ENCODE measurements around the gene PVALEF.
A peak's percentile ranks its signal among the peaks of the same experiment; 100 is the strongest.

PVALEF gene

DNA sequence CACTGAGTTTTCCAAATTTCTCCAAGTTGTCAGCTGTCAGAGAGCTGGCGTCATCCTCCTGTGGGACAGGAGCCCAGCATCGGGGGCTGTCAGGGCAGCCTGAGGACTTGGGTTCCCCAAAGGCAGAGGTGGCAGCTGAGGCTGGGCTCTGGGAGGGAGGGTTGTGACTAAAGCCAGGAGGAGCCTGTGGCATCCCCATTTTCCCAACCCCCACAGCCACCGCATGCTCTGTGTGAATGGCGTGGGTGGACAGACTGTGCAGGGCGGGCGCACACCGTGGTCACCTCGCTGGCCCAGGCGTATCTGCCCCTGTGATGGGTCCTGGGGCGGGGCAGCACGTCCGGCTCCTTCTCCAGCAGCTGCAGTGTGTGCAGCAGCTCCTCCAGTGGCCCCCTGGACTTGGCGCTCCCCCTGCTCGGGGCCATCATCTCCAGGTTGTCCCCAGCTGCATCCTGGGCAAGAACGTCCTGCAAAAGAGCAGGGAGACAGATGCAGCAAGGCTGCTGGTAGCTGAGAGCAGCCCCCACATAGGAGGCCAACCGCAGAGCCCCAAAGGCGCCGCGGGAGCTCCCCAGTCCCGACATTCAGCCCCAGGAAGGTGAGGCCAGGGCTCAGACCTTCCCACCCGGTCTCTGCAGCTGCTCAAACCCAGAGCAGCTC lies 32.7 kb downstream of the PVALEF start:
- Histone ChIP-seq H3K4me3 (ENCODE audit: low read depth, low read length) (no peak overlapping the region), H3K27me3 (ENCODE audit: insufficient read depth, low read depth, severe bottlenecking) (no peaks in the 10 kb centered on the region), H3K9me3 (ENCODE audit: severe bottlenecking) (no peaks in the 10 kb centered on the region), H3K27ac (peak overlapping the region; percentile 35), H3K36me3 (peaks cover 95% of the 10 kb centered on the region)
- TF ChIP-seq, protein P1, sequence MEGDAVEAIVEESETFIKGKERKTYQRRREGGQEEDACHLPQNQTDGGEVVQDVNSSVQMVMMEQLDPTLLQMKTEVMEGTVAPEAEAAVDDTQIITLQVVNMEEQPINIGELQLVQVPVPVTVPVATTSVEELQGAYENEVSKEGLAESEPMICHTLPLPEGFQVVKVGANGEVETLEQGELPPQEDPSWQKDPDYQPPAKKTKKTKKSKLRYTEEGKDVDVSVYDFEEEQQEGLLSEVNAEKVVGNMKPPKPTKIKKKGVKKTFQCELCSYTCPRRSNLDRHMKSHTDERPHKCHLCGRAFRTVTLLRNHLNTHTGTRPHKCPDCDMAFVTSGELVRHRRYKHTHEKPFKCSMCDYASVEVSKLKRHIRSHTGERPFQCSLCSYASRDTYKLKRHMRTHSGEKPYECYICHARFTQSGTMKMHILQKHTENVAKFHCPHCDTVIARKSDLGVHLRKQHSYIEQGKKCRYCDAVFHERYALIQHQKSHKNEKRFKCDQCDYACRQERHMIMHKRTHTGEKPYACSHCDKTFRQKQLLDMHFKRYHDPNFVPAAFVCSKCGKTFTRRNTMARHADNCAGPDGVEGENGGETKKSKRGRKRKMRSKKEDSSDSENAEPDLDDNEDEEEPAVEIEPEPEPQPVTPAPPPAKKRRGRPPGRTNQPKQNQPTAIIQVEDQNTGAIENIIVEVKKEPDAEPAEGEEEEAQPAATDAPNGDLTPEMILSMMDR (IDR thresholded peaks at IDR 0.05; ENCODE audit: low read depth, low read length) = no peak
- no peak for DNase-seq

DNA sequence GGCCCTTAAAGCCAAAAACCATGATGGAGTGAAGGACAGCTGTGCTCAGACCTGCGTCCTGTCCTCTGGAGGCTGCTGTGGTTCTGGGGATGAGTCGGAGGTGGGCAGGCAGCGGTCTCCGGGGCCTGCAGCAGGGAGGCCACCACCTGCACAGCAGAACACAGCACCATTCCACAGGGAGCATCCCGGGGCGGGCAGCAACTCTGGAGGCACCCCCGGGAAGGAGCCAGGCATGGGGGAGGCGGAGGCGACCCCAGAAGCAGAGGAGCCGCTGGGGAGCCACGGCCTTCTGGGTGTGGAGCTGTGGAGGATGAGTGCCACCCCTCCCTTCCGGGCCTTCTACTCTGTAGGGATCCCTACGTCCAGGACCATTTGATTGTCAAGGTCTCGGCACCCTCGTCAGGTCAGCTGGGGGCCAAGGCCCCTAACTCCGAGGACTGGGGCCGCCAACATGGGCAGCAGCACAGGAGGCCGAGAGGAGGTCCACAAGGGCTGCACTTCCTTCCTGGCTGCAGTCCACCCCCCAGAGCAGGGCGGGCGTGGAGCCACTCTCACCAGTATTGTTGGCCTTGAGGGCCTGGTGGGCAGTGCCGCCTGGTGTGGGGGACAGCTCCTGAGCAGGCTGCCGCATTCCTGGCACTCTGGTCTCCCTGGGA lies 33.6 kb downstream of the PVALEF start:
- H3K27ac ChIP-seq = peak overlapping the region; percentile 35
- TF ChIP-seq, protein P1 (IDR thresholded peaks at IDR 0.05; ENCODE audit: low read depth, low read length) = no peak
- no peak overlapping the region for H3K4me3 ChIP-seq (ENCODE audit: low read depth, low read length)
- peaks cover 95% of the 10 kb centered on the region for H3K36me3 ChIP-seq
- H3K27me3 ChIP-seq (ENCODE audit: insufficient read depth, low read depth, severe bottlenecking) = no peaks in the 10 kb centered on the region
- DNase-seq = no peak
- no peaks in the 10 kb centered on the region for H3K9me3 ChIP-seq (ENCODE audit: severe bottlenecking)

DNA sequence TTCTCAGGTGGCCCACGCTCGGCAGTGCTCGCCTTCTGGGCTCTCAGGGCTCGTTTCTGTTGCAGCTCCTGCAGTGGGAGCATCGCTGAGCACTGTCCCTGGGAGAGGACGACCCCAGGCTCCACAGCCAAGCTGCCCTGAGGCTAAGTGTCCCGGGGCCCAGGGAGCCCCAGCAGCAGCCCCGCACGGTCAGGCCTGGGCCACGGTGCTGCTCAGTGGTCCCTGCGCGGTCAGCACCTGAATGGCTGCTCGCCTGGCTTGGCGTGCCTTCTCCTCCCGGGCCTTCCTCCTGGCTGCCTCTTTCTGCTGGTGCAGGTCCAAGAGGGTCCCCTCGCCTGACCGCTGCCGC lies 34.1 kb downstream of the PVALEF start:
- Histone ChIP-seq H3K27ac (no peak overlapping the region), H3K9me3 (ENCODE audit: severe bottlenecking) (no peaks in the 10 kb centered on the region), H3K36me3 (peaks cover 96% of the 10 kb centered on the region), H3K27me3 (ENCODE audit: insufficient read depth, low read depth, severe bottlenecking) (no peaks in the 10 kb centered on the region), H3K4me3 (ENCODE audit: low read depth, low read length) (no peak overlapping the region)
- TF ChIP-seq, protein P1 (IDR thresholded peaks at IDR 0.05; ENCODE audit: low read depth, low read length) = no peak
- DNase-seq = no peak

DNA sequence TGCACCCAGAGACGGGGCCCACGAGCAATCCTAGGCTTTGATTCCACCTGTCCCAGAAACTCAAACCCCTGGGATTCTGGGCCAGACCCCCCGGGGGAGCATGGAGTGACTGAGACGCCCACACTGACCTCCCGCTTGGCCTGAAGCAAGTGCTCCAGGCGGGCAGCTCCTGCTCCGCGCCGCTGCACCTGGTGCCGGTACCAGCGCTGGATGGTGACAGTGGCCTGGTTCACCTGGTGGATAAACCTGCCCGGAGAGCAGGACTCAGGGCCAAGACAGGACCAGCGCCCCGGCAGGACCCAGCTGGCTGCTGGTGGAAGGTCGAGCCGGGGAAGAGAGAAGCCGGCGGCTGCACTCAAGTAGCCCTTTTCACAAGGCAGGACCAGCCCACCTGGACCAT lies 34.9 kb downstream of the PVALEF start:
- H3K27ac ChIP-seq = peak overlapping the region; percentile 33
- TF ChIP-seq, protein P1 (IDR thresholded peaks at IDR 0.05; ENCODE audit: low read depth, low read length) = no peak
- H3K9me3 ChIP-seq (ENCODE audit: severe bottlenecking) = no peaks in the 10 kb centered on the region
- no peak overlapping the region for H3K4me3 ChIP-seq (ENCODE audit: low read depth, low read length)
- peaks cover 95% of the 10 kb centered on the region for H3K36me3 ChIP-seq
- no peaks in the 10 kb centered on the region for H3K27me3 ChIP-seq (ENCODE audit: insufficient read depth, low read depth, severe bottlenecking)
- DNase-seq = no peak

DNA sequence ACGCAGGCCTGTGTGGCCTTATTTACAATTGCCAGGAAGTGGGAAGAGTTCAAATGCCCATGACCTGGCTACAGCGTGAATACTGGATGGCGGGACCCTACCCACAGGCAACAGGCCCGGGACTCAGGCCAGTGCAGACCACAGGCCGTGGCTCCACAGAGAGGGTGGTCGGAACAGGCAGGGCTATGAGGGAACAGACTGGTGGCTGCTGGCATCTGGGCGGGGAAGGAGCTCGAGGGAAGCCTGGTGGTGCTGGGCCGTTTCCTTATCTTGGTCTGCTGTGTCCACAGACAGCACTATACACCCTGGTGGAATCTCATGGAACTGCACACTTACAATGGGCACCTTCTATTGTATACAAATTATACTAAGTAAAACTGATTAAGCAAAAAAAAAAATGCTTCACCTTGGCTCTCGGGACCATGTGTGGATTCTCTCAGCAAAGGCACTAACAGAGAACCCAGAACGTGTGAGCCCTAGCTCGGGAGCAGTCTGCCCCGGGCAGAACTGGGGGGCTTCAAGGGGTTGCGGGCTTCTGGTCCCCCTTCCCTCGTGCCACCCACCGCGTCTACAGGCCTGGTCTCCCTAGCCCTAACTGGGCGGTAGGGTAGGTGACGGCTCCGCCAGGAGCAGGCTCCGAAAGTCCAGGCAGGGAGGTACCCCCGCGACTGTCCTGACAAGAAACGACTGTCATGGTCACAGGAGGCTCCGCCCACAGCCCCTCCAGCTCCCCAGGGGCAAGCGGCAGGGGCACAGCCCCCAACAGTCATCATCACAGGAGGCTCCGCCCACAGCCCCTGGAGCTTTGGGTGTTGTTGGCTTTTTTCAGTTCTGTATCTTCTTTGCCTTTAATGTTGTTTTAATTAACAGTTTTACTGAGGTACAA lies 35.6 kb downstream of the PVALEF start:
- DNase-seq = peak; percentile 84
- Histone ChIP-seq H3K27ac (peak overlapping the region; percentile 33; the same call in 1 of the 2 replicates), H3K36me3 (peaks cover 92% of the 10 kb centered on the region), H3K4me3 (ENCODE audit: low read depth, low read length) (no peak overlapping the region), H3K27me3 (ENCODE audit: insufficient read depth, low read depth, severe bottlenecking) (no peaks in the 10 kb centered on the region), H3K9me3 (ENCODE audit: severe bottlenecking) (no peaks in the 10 kb centered on the region)
- TF ChIP-seq, protein P1 (IDR thresholded peaks at IDR 0.05; ENCODE audit: low read depth, low read length) = peak; percentile 65

Data from WERI-Rb-1 (cell line).